GM21367 (cell line): ENCODE results near the gene DRG2.

Experiments
- ATAC-seq: cut with Tn5 transposase; IDR thresholded peaks from one replicate; pipeline ENCODE4 v1.9.1; 2021; ENCODE audit not compliant: unreplicated experiment

DRG2 gene

GRCh38 chr17:18142417-18142816 is 54.7 kb downstream of the DRG2 start:
- ATAC-seq = no peak

GRCh38 chr17:18143044-18143936 is 55.5 kb downstream of the DRG2 start:
- ATAC-seq = no peak

GRCh38 chr17:18144261-18144660 is 56.5 kb downstream of the DRG2 start:
- ATAC-seq = no peak

- no peak for ATAC-seq
Observed at GRCh38 chr17:18144855-18145254, 57.1 kb downstream of the DRG2 start.

- no peak for ATAC-seq
Observed at GRCh38 chr17:18145811-18146210, 58.1 kb downstream of the DRG2 start.

GRCh38 chr17:18146259-18146658 is 58.5 kb downstream of the DRG2 start:
- ATAC-seq = no peak

GRCh38 chr17:18146980-18147379 is 59.2 kb downstream of the DRG2 start:
- ATAC-seq = no peak

- no peak for ATAC-seq
Observed at GRCh38 chr17:18148586-18148985, 60.8 kb downstream of the DRG2 start.

- ATAC-seq = no peak
Observed at GRCh38 chr17:18151290-18151689, 63.5 kb downstream of the DRG2 start.

- no peak for ATAC-seq
Observed at GRCh38 chr17:18155179-18155578, 67.4 kb downstream of the DRG2 start.

GRCh38 chr17:18156171-18156975 is 68.6 kb downstream of the DRG2 start:
- no peak for ATAC-seq

GRCh38 chr17:18156976-18157280 is 69.2 kb downstream of the DRG2 start:
- ATAC-seq = no peak
